ENCODE data around the gene NBEA.

DNA sequence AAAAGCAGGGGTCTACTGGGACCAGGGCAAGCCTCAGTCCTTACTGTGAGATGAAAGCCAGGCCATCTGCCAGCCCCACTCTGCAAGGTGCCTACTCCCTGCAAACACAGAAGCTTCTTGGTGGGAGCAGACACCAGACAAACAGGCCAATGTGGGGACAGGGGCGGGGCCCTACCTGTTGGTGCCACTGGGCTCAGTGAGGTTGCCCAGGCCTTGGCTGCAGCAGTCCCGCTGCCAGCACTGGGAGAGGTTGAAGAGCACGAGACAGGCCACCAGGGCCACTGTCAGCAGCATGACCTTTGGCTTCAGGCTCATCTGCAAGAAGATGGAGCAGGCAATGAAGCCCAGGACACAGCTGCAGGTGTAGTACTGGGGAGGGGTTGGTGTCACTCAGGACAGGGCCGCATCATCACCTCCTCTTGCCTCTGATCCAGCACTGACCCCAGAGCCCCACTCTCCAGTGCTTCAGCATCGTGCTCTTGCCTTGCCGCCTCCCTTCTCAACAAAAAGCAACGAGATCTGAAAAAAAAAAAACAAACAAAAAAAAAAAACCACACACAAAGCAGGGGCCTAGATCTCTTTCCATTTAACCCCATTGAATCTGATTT lies 72.6 kb downstream of the NBEA start:
- no peak for TF ChIP-seq POLR2A (IDR thresholded peaks at IDR 0.05)
- TF ChIP-seq, protein P1, sequence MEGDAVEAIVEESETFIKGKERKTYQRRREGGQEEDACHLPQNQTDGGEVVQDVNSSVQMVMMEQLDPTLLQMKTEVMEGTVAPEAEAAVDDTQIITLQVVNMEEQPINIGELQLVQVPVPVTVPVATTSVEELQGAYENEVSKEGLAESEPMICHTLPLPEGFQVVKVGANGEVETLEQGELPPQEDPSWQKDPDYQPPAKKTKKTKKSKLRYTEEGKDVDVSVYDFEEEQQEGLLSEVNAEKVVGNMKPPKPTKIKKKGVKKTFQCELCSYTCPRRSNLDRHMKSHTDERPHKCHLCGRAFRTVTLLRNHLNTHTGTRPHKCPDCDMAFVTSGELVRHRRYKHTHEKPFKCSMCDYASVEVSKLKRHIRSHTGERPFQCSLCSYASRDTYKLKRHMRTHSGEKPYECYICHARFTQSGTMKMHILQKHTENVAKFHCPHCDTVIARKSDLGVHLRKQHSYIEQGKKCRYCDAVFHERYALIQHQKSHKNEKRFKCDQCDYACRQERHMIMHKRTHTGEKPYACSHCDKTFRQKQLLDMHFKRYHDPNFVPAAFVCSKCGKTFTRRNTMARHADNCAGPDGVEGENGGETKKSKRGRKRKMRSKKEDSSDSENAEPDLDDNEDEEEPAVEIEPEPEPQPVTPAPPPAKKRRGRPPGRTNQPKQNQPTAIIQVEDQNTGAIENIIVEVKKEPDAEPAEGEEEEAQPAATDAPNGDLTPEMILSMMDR (IDR thresholded peaks at IDR 0.05): no peak
- no peak for TF ChIP-seq POLR2AphosphoS5 (IDR thresholded peaks at IDR 0.05)

All from stomach (tissue), 4 donors.